ENCODE measurements around the gene ADAMTS12.
"Not testable (repeated sequence)": the region's sequence is repeated elsewhere in the genome, so short reads cannot be mapped to it uniquely, and the experiment has no call there.

Gene ADAMTS12, protein sequence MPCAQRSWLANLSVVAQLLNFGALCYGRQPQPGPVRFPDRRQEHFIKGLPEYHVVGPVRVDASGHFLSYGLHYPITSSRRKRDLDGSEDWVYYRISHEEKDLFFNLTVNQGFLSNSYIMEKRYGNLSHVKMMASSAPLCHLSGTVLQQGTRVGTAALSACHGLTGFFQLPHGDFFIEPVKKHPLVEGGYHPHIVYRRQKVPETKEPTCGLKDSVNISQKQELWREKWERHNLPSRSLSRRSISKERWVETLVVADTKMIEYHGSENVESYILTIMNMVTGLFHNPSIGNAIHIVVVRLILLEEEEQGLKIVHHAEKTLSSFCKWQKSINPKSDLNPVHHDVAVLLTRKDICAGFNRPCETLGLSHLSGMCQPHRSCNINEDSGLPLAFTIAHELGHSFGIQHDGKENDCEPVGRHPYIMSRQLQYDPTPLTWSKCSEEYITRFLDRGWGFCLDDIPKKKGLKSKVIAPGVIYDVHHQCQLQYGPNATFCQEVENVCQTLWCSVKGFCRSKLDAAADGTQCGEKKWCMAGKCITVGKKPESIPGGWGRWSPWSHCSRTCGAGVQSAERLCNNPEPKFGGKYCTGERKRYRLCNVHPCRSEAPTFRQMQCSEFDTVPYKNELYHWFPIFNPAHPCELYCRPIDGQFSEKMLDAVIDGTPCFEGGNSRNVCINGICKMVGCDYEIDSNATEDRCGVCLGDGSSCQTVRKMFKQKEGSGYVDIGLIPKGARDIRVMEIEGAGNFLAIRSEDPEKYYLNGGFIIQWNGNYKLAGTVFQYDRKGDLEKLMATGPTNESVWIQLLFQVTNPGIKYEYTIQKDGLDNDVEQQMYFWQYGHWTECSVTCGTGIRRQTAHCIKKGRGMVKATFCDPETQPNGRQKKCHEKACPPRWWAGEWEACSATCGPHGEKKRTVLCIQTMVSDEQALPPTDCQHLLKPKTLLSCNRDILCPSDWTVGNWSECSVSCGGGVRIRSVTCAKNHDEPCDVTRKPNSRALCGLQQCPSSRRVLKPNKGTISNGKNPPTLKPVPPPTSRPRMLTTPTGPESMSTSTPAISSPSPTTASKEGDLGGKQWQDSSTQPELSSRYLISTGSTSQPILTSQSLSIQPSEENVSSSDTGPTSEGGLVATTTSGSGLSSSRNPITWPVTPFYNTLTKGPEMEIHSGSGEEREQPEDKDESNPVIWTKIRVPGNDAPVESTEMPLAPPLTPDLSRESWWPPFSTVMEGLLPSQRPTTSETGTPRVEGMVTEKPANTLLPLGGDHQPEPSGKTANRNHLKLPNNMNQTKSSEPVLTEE (N-terminal part only)

GRCh38 chr5:33891788-33892619 is at the start of gene ADAMTS12:
ADAMTS12 (minus strand) TSS chr5:33891990; CDS start chr5:33891856, 134 bp downstream.
- DNase-seq (ENCODE audit: low spot score) = no peak

- DNase-seq (ENCODE audit: low spot score) = no peak
Measured at GRCh38 chr5:33941090-33941489, 49.3 kb upstream of the ADAMTS12 start.

GRCh38 chr5:33939556-33940262 is 47.9 kb upstream of the ADAMTS12 start:
- peak; percentile 30 for DNase-seq (ENCODE audit: low spot score)

- no peak for DNase-seq (ENCODE audit: low spot score)
Measured at GRCh38 chr5:33938881-33939280, 47.1 kb upstream of the ADAMTS12 start.

DNA sequence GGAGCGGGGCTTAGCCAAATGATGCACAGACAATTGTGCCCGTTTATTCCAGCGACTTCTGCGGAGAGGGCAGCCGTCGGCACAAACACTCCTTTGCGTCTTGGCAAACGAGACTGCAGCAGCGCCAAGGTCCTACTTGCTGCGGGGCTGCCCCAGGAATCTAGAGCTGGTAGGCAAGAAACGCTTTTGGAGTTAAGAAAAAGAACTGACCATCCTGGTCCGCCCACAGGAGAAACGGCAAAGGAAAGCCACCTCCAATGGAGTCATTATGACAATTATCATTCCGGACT is 46.7 kb upstream of the ADAMTS12 start:
- DNase-seq (ENCODE audit: low spot score) = no peak

DNA sequence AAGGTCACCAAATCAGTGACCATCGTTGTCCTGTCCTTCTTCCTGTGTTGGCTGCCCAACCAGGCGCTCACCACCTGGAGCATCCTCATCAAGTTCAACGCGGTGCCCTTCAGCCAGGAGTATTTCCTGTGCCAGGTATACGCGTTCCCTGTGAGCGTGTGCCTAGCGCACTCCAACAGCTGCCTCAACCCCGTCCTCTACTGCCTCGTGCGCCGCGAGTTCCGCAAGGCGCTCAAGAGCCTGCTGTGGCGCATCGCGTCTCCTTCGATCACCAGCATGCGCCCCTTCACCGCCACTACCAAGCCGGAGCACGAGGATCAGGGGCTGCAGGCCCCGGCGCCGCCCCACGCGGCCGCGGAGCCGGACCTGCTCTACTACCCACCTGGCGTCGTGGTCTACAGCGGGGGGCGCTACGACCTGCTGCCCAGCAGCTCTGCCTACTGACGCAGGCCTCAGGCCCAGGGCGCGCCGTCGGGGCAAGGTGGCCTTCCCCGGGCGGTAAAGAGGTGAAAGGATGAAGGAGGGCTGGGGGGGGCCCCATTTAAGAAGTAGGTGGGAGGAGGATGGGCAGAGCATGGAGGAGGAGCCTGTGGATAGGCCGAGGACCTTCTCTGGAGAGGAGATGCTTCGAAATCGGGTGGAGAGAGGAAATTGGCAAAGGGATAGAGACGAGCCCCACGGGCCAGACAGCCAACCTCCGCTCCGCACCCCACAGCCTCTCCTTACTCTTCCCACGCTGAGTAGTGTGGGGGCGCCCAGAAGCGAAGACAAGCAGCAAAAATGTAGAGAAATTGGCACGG is 46.1 kb upstream of the ADAMTS12 start:
- no peak for DNase-seq (ENCODE audit: low spot score)

DNA sequence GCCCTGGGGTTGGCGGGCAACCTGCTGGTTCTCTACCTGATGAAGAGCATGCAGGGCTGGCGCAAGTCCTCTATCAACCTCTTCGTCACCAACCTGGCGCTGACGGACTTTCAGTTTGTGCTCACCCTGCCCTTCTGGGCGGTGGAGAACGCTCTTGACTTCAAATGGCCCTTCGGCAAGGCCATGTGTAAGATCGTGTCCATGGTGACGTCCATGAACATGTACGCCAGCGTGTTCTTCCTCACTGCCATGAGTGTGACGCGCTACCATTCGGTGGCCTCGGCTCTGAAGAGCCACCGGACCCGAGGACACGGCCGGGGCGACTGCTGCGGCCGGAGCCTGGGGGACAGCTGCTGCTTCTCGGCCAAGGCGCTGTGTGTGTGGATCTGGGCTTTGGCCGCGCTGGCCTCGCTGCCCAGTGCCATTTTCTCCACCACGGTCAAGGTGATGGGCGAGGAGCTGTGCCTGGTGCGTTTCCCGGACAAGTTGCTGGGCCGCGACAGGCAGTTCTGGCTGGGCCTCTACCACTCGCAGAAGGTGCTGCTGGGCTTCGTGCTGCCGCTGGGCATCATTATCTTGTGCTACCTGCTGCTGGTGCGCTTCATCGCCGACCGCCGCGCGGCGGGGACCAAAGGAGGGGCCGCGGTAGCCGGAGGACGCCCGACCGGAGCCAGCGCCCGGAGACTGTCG is 45.4 kb upstream of the ADAMTS12 start:
- DNase-seq (ENCODE audit: low spot score) = no peak

DNA sequence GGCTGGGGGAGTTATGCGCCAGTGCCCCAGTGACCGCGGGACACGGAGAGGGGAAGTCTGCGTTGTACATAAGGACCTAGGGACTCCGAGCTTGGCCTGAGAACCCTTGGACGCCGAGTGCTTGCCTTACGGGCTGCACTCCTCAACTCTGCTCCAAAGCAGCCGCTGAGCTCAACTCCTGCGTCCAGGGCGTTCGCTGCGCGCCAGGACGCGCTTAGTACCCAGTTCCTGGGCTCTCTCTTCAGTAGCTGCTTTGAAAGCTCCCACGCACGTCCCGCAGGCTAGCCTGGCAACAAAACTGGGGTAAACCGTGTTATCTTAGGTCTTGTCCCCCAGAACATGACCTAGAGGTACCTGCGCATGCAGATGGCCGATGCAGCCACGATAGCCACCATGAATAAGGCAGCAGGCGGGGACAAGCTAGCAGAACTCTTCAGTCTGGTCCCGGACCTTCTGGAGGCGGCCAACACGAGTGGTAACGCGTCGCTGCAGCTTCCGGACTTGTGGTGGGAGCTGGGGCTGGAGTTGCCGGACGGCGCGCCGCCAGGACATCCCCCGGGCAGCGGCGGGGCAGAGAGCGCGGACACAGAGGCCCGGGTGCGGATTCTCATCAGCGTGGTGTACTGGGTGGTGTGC is 44.7 kb upstream of the ADAMTS12 start, which contains the start of gene RXFP3:
Gene RXFP3, plus strand, starts transcription at position 6 of the 636 bp plus-strand sequence. Its CDS starts 355 bp downstream, at position 361.
- DNase-seq (ENCODE audit: low spot score) = no peak

GRCh38 chr5:33936004-33936380 is 44.2 kb upstream of the ADAMTS12 start:
- DNase-seq (ENCODE audit: low spot score) = peak; percentile 12

- no peak for DNase-seq (ENCODE audit: low spot score)
Measured at GRCh38 chr5:33934176-33934575, 42.4 kb upstream of the ADAMTS12 start.

GRCh38 chr5:33933723-33934169 is 42.0 kb upstream of the ADAMTS12 start:
- no peak for DNase-seq (ENCODE audit: low spot score)

DNA sequence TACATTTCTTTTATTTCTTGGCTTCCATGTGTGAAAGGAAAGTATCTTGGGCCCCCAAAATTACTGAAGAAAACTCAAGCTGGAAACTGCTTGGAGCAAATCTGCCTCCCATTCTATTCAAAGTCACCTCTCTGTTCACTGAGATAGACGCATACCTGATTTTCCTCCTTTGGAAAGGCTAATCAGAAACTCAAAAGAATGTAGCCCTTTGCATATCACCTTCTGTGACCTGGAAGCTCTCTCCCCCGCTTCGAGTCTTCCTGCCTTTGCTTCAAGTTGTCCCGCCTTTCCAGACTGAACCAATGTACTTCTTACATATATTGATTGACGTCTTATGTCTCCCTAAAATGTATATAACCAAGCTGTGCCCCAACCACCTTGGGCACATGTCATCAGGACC is 39.3 kb upstream of the ADAMTS12 start:
- no peak for DNase-seq (ENCODE audit: low spot score)

DNA sequence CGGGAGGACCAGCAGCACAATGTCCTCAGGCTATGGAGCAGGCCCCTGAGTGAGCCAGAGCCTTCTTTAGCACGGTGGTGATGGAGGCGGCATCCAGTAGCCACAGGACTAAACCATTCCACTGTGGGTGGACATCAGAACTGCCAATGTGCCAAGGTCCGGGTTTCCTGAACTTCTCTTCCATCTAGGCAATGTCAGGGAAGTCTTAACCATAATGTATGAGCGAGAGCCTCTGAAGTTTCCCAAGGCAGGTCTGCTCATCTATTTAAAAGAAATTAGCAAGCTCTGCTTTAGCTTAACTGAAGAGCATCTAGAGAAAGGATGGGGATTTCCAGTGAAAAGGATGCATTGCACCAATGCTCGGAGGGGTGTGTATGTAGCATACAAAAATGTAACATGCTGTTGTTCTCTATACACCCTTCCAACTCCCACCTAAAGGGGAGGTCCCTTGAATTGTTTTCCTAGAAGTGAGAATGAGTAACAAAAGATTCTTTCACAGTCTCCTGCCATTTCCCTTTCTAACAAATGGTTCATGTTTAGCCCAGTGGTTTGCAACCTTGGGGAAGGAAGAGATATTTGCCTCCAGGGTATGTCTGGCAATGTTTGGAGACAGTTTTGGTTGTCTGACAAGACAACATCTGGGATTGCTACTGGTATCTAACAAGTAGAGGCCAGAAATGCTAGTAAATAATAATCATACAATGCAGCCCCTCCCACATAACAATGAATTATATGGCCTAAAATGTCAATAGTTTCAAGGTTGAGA is 38.3 kb upstream of the ADAMTS12 start:
- DNase-seq (ENCODE audit: low spot score) = no peak

DNA sequence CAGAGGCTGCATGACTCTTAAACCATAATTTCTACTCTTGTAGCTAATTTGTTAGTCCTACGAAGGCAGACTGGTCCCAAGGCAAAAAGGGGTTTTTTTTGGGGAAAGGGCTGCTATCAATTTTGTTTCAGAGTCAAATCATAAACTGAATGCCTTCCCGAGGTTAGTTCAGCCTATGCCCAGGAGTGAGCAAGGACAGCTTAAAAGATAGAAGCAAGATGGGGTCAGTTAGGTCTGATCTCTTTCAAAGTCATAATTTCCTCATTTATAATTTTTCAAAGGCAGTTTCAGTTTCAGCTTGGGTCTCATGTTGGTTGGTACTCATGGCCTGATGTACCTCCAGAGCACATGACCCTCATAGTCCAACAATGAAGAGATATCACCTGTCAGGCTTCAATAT is 36.5 kb upstream of the ADAMTS12 start:
- DNase-seq (ENCODE audit: low spot score) = no peak

DNA sequence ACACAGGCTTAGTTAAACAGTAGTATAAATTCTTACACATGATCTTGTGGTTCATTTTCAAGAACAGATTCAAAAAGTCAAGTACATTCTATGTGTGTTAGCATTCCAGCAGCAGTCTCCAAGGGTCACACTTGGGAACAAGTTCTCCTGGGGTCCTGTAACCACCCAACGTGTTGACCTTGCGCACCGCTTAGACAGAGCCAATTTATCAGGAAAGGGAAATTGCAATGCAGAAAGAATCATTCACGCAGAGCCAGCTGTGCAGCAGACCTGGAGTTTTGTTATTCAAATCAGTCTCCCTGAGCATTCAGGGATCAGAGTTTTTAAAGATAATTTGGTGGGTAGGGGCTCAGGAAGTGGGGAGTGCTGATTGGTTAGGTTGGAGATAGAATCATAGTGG is 35.9 kb upstream of the ADAMTS12 start:
- no peak for DNase-seq (ENCODE audit: low spot score)

- no peak for DNase-seq (ENCODE audit: low spot score)
Measured at GRCh38 chr5:33925278-33925677, 33.5 kb upstream of the ADAMTS12 start.

- no peak for DNase-seq (ENCODE audit: low spot score)
Measured at GRCh38 chr5:33921002-33921401, 29.2 kb upstream of the ADAMTS12 start.

GRCh38 chr5:33914844-33915243 is 23.1 kb upstream of the ADAMTS12 start:
- DNase-seq (ENCODE audit: low spot score) = not testable (repeated sequence)

Measured in putamen (tissue), 1 donor.